K562 treated with DMSO at 1 percent for 12 hours (cell line): ENCODE measurements around the gene UBL7. TPM values are rescaled to one million over a fixed set of nuclear protein-coding genes. Genes with fewer than 3 reads are reported as not detected.

Experiments
- total RNA-seq: library from RNA; unstranded; fragments of 300-600 nt; gene quantifications from 2 replicates; pipeline ENCODE4 v1.2.3, GENCODE V29; 2022; ENCODE audit not compliant: insufficient read depth

UBL7 gene, protein sequence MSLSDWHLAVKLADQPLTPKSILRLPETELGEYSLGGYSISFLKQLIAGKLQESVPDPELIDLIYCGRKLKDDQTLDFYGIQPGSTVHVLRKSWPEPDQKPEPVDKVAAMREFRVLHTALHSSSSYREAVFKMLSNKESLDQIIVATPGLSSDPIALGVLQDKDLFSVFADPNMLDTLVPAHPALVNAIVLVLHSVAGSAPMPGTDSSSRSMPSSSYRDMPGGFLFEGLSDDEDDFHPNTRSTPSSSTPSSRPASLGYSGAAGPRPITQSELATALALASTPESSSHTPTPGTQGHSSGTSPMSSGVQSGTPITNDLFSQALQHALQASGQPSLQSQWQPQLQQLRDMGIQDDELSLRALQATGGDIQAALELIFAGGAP
- total RNA-seq: 62.8 and 80.2 TPM in 2 replicates

DNA sequence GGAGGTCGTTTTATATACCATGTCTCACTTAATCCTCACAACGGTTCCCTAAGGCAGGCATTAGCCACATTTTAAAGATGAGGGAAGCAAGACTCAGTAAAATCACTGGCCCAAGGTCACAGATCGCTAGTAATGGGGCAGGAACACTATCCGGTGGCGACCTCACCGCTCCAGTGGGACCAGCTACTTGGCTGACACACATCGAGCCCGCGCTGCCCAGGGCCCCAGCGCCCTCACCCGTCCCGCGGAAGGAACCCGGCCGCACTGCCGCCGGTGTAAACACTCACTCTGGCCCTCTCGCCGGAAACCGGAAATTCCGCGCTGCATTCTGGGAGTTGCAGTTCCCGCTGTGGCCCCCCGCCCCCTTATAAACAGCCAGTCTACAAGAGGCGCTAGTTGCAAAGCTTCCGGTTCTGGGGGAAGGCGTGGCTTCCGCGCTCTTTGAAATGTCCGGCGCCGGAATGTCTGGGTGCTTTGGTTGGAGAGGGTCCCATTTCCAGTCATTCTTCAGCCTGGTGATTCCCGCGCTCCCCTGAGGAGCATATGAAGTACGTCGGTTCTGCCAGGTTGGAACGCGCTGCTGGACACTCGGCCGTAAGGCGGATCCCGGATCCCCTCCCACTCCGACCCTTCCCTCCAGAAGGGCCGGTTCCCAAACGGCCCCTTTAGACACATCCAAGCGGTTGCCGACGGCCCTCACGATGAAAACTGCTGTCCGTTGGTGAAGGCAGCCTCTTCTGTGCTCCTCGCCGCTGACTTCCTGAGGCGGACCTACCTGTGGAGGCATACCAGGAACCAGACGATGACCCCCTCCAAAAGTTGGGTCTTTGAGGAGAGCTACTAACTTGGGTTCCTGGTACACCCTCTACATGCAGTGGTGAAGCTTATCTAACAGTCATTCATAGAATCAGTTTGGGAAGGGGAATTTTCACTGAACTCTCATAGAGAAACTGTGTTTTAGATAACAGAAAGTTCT lies at the start of gene UBL7:
Gene UBL7, minus strand, starts transcription at position 290 of the 976 bp plus-strand sequence. CDS start 2,293 bp downstream, outside the sequence.

DNA sequence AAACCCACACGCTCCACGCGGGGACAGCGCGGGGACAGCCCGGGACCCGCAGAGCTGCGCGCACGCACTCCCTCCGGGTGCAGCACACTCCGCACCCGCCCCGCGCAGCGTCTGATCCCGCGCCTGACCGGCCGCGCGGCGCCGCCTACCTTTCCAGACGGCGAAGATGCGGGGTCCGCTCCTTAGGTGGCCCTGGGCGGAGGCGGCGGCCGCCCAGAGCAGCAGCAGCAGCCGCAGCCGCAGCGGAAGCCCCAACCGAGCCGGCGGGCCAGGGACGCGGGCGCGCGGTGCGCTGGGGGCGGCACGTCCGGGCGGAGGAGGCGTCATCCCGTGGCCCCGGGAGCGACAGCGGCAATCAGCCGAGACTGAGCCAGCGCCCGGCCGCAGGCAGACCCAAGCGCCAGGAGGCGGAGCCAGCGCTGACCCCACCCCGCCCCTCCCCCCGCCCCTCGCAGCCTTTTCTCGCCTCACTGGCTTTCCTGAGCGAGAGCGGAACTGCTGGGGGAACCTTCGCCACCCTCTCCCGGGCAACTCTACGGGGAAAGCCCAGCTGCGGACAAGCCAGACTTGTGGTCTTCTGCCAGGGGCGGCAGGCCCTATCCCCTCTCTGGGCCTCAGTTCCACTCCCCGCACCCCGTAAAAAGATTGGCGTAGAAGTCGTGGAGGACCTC lies 27.2 kb downstream of the UBL7 start, which contains the start of gene SEMA7A:
Gene SEMA7A, minus strand, starts transcription at position 367 of the 671 bp plus-strand sequence. Its CDS starts 40 bp downstream, at position 327.

Other genes starting within 250 kb of the UBL7 start
- not detected in 2 replicates for gene CCDC33, start 224.8 kb downstream of the UBL7 start, total RNA-seq
- gene CYP11A1, start 93.5 kb downstream of the UBL7 start, total RNA-seq: not detected in 2 replicates
- gene SEMA7A, start 27.2 kb downstream of the UBL7 start, total RNA-seq: 22.5 and 46.3 TPM in 2 replicates
- 15.8 and 37.8 TPM in 2 replicates for gene ARID3B, start 80.1 kb upstream of the UBL7 start, total RNA-seq
- gene CLK3, start 154.7 kb upstream of the UBL7 start, total RNA-seq: 48.1 and 97.3 TPM in 2 replicates
- 30.0 and 49.7 TPM in 2 replicates for gene EDC3, start 234.9 kb upstream of the UBL7 start, total RNA-seq